ENCODE data around the gene PDE4A.

DNA sequence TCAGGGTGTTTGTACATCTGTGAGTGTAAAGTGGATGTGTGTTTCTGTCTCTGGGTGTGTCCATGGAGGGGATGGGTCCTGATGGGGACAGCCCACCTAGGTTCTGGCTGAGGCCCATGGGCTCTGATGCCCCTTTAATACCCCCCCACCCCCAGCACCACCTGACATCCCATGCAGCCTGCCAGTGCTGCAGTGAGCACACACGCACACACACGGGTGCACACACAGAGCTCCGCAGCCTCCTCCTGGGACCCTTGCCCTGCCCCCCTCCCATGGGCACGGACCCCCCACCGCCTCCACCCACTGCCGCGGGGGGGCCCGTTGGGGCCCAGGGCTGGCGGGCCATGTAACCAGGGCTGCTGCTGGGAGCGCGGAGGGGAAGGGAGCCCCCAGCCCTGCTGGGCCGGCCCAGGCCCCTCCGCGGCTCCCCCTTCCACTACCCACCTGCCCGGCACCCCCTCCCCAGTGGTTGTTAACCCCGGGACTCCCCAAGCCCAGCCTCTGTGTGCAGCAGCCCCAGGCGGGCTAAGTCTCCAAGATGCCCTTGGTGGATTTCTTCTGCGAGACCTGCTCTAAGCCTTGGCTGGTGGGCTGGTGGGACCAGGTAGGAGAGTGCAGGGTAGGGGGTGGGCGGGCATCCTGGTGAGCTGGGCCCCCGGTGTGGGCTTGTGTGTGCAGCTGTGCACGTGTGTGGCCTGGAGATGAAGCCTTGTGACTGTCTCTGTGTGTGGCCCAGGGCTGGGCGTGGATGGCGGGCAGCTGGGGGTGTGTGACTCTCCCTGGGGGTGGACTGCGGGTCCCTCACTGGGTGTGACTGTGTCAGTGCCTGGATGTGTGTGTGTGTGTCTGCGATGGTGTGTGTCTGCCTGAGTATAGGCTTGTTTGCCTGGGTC is 32.6 kb downstream of the PDE4A start:
- no peak for TF ChIP-seq POLR2A (IDR thresholded peaks at IDR 0.05)
- TF ChIP-seq, protein P1, sequence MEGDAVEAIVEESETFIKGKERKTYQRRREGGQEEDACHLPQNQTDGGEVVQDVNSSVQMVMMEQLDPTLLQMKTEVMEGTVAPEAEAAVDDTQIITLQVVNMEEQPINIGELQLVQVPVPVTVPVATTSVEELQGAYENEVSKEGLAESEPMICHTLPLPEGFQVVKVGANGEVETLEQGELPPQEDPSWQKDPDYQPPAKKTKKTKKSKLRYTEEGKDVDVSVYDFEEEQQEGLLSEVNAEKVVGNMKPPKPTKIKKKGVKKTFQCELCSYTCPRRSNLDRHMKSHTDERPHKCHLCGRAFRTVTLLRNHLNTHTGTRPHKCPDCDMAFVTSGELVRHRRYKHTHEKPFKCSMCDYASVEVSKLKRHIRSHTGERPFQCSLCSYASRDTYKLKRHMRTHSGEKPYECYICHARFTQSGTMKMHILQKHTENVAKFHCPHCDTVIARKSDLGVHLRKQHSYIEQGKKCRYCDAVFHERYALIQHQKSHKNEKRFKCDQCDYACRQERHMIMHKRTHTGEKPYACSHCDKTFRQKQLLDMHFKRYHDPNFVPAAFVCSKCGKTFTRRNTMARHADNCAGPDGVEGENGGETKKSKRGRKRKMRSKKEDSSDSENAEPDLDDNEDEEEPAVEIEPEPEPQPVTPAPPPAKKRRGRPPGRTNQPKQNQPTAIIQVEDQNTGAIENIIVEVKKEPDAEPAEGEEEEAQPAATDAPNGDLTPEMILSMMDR (IDR thresholded peaks at IDR 0.05): no peak

Measured in adrenal gland (tissue), 5 donors.